H1 (cell line): ENCODE measurements around the gene MICA. TPM values are rescaled to one million over a fixed set of nuclear protein-coding genes. Genes with fewer than 3 reads are reported as not detected.

ENCODE experiments used
- CTCF ChIA-PET: fragments of 300-600 bp; sonication (Branson Sonifier 250); formaldehyde crosslinking; loops from one replicate; lab custom pipeline; 2021; ENCODE audit not compliant: partially characterized antibody; lab: Charles Lee
- POLR2A ChIA-PET: fragments of 300-600 bp; sonication (Branson Sonifier 250); formaldehyde crosslinking; loops from one replicate; lab custom pipeline; 2021; ENCODE audit warnings: inconsistent platforms; ENCODE audit not compliant: partially characterized antibody; lab: Charles Lee
- DNase-seq, 2 experiments: peaks; one replicate each; pipeline versions ENCODE4 v3.0.0 to v3.0.0-alpha.2; 2010 to 2022; ENCODE audit warnings: low spot score in 2 of 2, low read depth in 1 of 2, mixed read lengths in 1 of 2
- FAIRE-seq: peaks from 2 replicates; lab custom pipeline; 2011; peaks lifted over from hg19 to GRCh38; lab: Jason Lieb, UNC
- H2AFZ ChIP-seq: 2 replicates; pipeline ENCODE4 v1.8.1; 2012; ENCODE audit warnings: low read length, inconsistent platforms
- H2AK5ac ChIP-seq: 2 replicates; pipeline ENCODE4 v1.6.1; 2013; ENCODE audit warnings: low read depth, low read length
- H2BK120ac ChIP-seq: replicated peaks from 2 replicates; pipeline ENCODE3; 2013; ENCODE audit warnings: low read depth, low read length, inconsistent platforms
- H2BK12ac ChIP-seq: 2 replicates; pipeline ENCODE4 v1.6.1; 2013; ENCODE audit warnings: low read depth, low read length
- H2BK15ac ChIP-seq: 2 replicates; pipeline ENCODE4 v1.6.1; 2013; ENCODE audit warnings: low read length
- H2BK20ac ChIP-seq: 2 replicates; pipeline ENCODE4 v1.6.1; 2013; ENCODE audit warnings: low read length
- H2BK5ac ChIP-seq: 2 replicates; pipeline ENCODE4 v1.6.1; 2013; ENCODE audit warnings: low read depth, low read length
- H3K14ac ChIP-seq: 2 replicates; pipeline ENCODE4 v1.6.1; 2013; ENCODE audit warnings: inconsistent platforms; ENCODE audit not compliant: insufficient read length
- H3K18ac ChIP-seq: 2 replicates; pipeline ENCODE4 v1.6.1; 2013; ENCODE audit warnings: low read length; ENCODE audit errors: extremely low read depth
- H3K23ac ChIP-seq: 2 replicates; pipeline ENCODE4 v1.6.1; 2013; ENCODE audit warnings: inconsistent platforms; ENCODE audit not compliant: insufficient read length
- H3K23me2 ChIP-seq: 2 replicates; pipeline ENCODE4 v1.6.1; 2013; ENCODE audit warnings: low read depth, low read length
- H3K27ac ChIP-seq: 2 replicates; pipeline ENCODE4 v1.6.1; 2011; ENCODE audit warnings: low read depth, low read length, inconsistent platforms
- H3K27me3 ChIP-seq, 4 experiments: replicated peaks in 1 of 4; 1 replicate in 1 of 4; 2 replicates in 3 of 4; pipeline versions ENCODE4 v1.6.1 to v1.8.1; 2011 to 2013; ENCODE audit warnings: low read length in 3 of 4, mild to moderate bottlenecking in 3 of 4, inconsistent platforms in 2 of 4, mixed read lengths in 2 of 4, moderate library complexity in 1 of 4; ENCODE audit not compliant: control insufficient read depth in 3 of 4, insufficient read depth in 3 of 4; ENCODE audit errors: extremely low read depth in 1 of 4
- H3K36me3 ChIP-seq, 4 experiments: 2 replicates each; pipeline versions ENCODE4 v1.6.1 to v1.8.1; 2011 to 2013; ENCODE audit warnings: mild to moderate bottlenecking in 4 of 4, low read length in 3 of 4, moderate library complexity in 2 of 4, control low read depth in 1 of 4, inconsistent platforms in 1 of 4; ENCODE audit not compliant: insufficient read depth in 4 of 4, control insufficient read depth in 2 of 4
- H3K4ac ChIP-seq: replicated peaks from 2 replicates; pipeline ENCODE3; 2013; ENCODE audit warnings: low read length, low read depth, mixed read lengths, inconsistent platforms; ENCODE audit not compliant: insufficient read length
- H3K4me1 ChIP-seq, 4 experiments: replicated peaks in 1 of 4; 1 replicate in 1 of 4; 2 replicates in 3 of 4; pipeline versions ENCODE4 v1.6.1 to v1.8.1; 2011 to 2013; ENCODE audit warnings: low read length in 3 of 4, inconsistent platforms in 2 of 4, mixed read lengths in 1 of 4; ENCODE audit not compliant: insufficient read depth in 4 of 4, control insufficient read depth in 3 of 4
- H3K4me2 ChIP-seq, 2 experiments: 2 replicates each; pipeline versions ENCODE4 v1.6.1 to v1.8.1; 2011 to 2013; ENCODE audit warnings: low read depth in 2 of 2, low read length in 2 of 2, control low read depth in 1 of 2, inconsistent platforms in 1 of 2, mild to moderate bottlenecking in 1 of 2; ENCODE audit not compliant: insufficient read depth in 1 of 2
- H3K4me3 ChIP-seq, 4 experiments: fragments of 200-600, 300-600 bp in 1 of 4; sonication (generic), shearing (Covaris generic), sonication (Bioruptor Twin) in 1 of 4; 2 replicates each; pipeline versions ENCODE4 v1.5.1 to v1.8.1; 2011 to 2016; ENCODE audit warnings: low read length in 4 of 4, low read depth in 3 of 4, control low read depth in 2 of 4, inconsistent platforms in 2 of 4, mild to moderate bottlenecking in 2 of 4, mixed read lengths in 1 of 4, moderate library complexity in 1 of 4; ENCODE audit not compliant: insufficient read depth in 2 of 4; ENCODE audit errors: extremely low read depth in 1 of 4
- H3K56ac ChIP-seq: replicated peaks from 2 replicates; pipeline ENCODE3; 2013; ENCODE audit warnings: low read depth, mild to moderate bottlenecking, mixed read lengths, low read length, inconsistent platforms; ENCODE audit not compliant: insufficient read length
- H3K79me1 ChIP-seq: 2 replicates; pipeline ENCODE4 v1.6.1; 2013; ENCODE audit warnings: low read depth, low read length, control low read depth
- H3K79me2 ChIP-seq, 2 experiments: 2 replicates each; pipeline versions ENCODE4 v1.6.1 to v1.8.1; 2012 to 2013; ENCODE audit warnings: low read length in 2 of 2, mild to moderate bottlenecking in 2 of 2, inconsistent platforms in 1 of 2; ENCODE audit not compliant: insufficient read depth in 2 of 2, control insufficient read depth in 1 of 2
- H3K9ac ChIP-seq, 4 experiments: replicated peaks in 1 of 4; 1 replicate in 1 of 4; 2 replicates in 3 of 4; pipeline versions ENCODE4 v1.6.1 to v1.8.1; 2011 to 2013; ENCODE audit warnings: low read depth in 3 of 4, low read length in 3 of 4, control low read depth in 2 of 4, mild to moderate bottlenecking in 2 of 4, moderate library complexity in 2 of 4, inconsistent platforms in 1 of 4; ENCODE audit errors: extremely low read depth in 1 of 4
- H3K9me3 ChIP-seq, 2 experiments: 2 replicates each; pipeline versions ENCODE4 v1.6.1 to v1.8.1; 2012 to 2013; ENCODE audit warnings: mild to moderate bottlenecking in 2 of 2, moderate library complexity in 2 of 2, control low read depth in 1 of 2, inconsistent platforms in 1 of 2, low read depth in 1 of 2, low read length in 1 of 2, mixed read lengths in 1 of 2; ENCODE audit not compliant: insufficient read depth in 2 of 2
- H4K20me1 ChIP-seq, 2 experiments: replicated peaks in 1 of 2; 2 replicates each; pipeline versions ENCODE3 to v1.8.1; 2011 to 2013; ENCODE audit warnings: inconsistent platforms in 2 of 2, low read length in 2 of 2, mild to moderate bottlenecking in 1 of 2; ENCODE audit not compliant: insufficient read depth in 2 of 2, control insufficient read depth in 1 of 2
- H4K5ac ChIP-seq: 2 replicates; pipeline ENCODE4 v1.6.1; 2013; ENCODE audit warnings: low read length, low read depth, mixed read lengths, inconsistent platforms; ENCODE audit not compliant: insufficient read length
- H4K8ac ChIP-seq: 2 replicates; pipeline ENCODE4 v1.8.0; 2013; ENCODE audit warnings: mild to moderate bottlenecking, moderate library complexity, low read length, inconsistent platforms; ENCODE audit not compliant: insufficient read depth; ENCODE audit errors: extremely low read depth
- H4K91ac ChIP-seq: replicated peaks from 2 replicates; pipeline ENCODE3; 2013; ENCODE audit warnings: low read length, mixed read lengths, inconsistent platforms; ENCODE audit not compliant: insufficient read length
- POU5F1 ChIP-seq: IDR thresholded peaks from 2 replicates; pipeline ENCODE4 v1.6.1; 2011; ENCODE audit warnings: low read depth, mild to moderate bottlenecking, low read length, moderate library complexity
- SIN3A ChIP-seq, 2 experiments: IDR thresholded peaks in 1 of 2; conservative IDR thresholded peaks in 1 of 2; 2 replicates each; pipeline ENCODE4 v1.6.1; 2011 to 2012; ENCODE audit warnings: low read length in 2 of 2, improper control_type of control experiment in 1 of 2, low read depth in 1 of 2, mild to moderate bottlenecking in 1 of 2
- WGBS, 2 experiments: shearing (Covaris generic) in 1 of 2; methylation state at CpG; one replicate each; pipeline versions ENCODE4 v1.1.6 to v1.1.7; 2013 to 2015; ENCODE audit warnings: low lambda C conversion rate in 2 of 2, mixed read lengths in 2 of 2, inconsistent platforms in 1 of 2, low coverage in 1 of 2, missing lambda C conversion rate in 1 of 2; ENCODE audit not compliant: insufficient replicate concordance in 2 of 2, insufficient coverage in 1 of 2, insufficient read length in 1 of 2; ENCODE audit errors: extremely low coverage in 1 of 2, missing lambda C conversion rate in 1 of 2; 5-methylcytosine and 5-hydroxymethylcytosine counted together
- polyA plus RNA-seq, 7 experiments: library from polyadenylated mRNA; depleted of rRNA in 3 of 7; stranded (reverse) in 5 of 7; unstranded in 2 of 7; fragments of >200 nt in 5 of 7; fragments of 200-250 nt in 2 of 7; gene quantifications; 1 replicate in 5 of 7; 2 replicates in 1 of 7; 4 replicates in 1 of 7; pipeline versions ENCODE4 v1.2.1 to v1.2.3, GENCODE V29; 2011 to 2013; ENCODE audit warnings: missing spikeins in 2 of 7, mixed read lengths in 2 of 7
- total RNA-seq: library from RNA; stranded (reverse); fragmentation: NEBNext Ultra II Directional; extraction: Animal tissue kit (Norgen Biotek cat#: 25700); gene quantifications from 2 replicates; pipeline ENCODE4 v1.2.1, GENCODE V29; 2021

MICA gene
- total and polyA plus RNA-seq, 2 of the 8 experiments (the other 6 are each of a cell fraction or from before 2014, with no cell fraction given): 12.5 to 16.3 TPM

DNA sequence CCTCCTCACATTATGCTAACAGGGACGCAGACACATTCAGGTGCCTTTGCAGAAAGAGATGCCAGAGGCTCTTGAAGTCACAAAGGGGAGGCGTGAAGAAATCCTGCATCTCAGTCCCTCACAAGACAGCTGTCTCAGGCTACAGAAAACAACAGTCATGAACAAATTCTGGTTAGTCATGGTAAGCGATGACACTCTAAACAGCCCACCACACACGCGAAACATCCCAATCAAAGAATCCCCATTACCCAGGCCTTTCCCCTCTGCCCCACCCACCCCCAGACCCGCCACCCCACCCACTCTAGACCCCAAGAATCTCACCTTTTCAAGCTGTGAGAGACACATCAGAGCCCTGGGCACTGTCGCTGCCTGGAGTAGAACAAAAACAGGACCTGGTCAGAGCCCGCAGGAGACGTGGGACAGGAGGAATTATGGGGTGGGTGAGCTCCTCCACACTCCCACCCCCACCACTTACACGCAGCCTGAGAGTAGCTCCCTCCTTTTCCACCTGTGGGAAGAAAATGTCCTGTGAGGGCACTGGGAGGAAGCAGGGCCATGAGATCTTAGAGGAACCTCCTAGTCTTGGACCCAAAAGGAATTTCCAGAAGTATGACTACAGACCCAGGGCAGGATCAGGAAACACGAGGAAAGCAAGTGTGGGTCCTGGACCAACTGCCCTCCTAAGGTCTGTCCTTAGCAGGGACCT is 49.1 kb upstream of the MICA start:
- H2BK5ac ChIP-seq: no peak overlapping the region
- no peak overlapping the region for H4K5ac ChIP-seq
- no peak overlapping the region for H2BK15ac ChIP-seq
- TF ChIP-seq SIN3A (conservative IDR thresholded peaks at IDR 0.05 in 1 of 2, IDR thresholded peaks at IDR 0.05 in 1 of 2; ENCODE audit: low read depth in 1 of 2, low read length in 2 of 2) (no peak), POU5F1 (no peak)
- no peak overlapping the region for H2BK20ac ChIP-seq
- no peak overlapping the region for H3K27ac ChIP-seq
- CTCF ChIA-PET: interaction anchor here (1.2 to 1.7 kb wide), 2 partner anchors 9 to 16 kb away, joined by 3 read pairs; no protein-coding TSS in a partner anchor
- H3K27me3 ChIP-seq: peaks cover 3 to 25% (median 15%) of the 10 kb centered on the region in 4 experiments
- H4K8ac ChIP-seq: no peak overlapping the region
- H3K9ac ChIP-seq: no peak overlapping the region
- POLR2A ChIA-PET: no interaction called here
- H4K91ac ChIP-seq: no peak overlapping the region
- no peaks in the 10 kb centered on the region for H3K9me3 ChIP-seq
- H2BK120ac ChIP-seq: no peak overlapping the region
- no peak overlapping the region; a peak in 1 of 4 replicates for H3K4me2 ChIP-seq
- H3K79me1 ChIP-seq: no peaks in the 10 kb centered on the region
- no peaks in the 10 kb centered on the region for H3K79me2 ChIP-seq
- H3K4me1 ChIP-seq: no peaks in the 10 kb centered on the region
- H3K4ac ChIP-seq: no peak overlapping the region
- H3K14ac ChIP-seq: no peak overlapping the region
- H3K4me3 ChIP-seq: no peak overlapping the region
- peaks cover 0 to 2% of the 10 kb centered on the region in 2 experiments for H4K20me1 ChIP-seq
- no peak overlapping the region for H3K18ac ChIP-seq
- no peak overlapping the region for H2AFZ ChIP-seq
- WGBS, 2 experiments: 88% methylated on average over 8 of the region's 11 CpGs; no CpG with 5 or more reads in 1 of the 2 experiments
- H3K36me3 ChIP-seq: peaks cover 0 to 10% (median 0%) of the 10 kb centered on the region in 4 experiments; a peak in 3 of 8 replicates
- DNase-seq: no peak
- no peak overlapping the region for H3K23ac ChIP-seq
- H3K23me2 ChIP-seq: peaks cover 4% of the 10 kb centered on the region; the same call in 1 of the 2 replicates
- H2BK12ac ChIP-seq: no peak overlapping the region
- no peak for FAIRE-seq
- no peak overlapping the region for H2AK5ac ChIP-seq
- H3K56ac ChIP-seq: no peak overlapping the region
